Progenitor cell of endocrine pancreas (in vitro differentiated cells): ENCODE data around the gene EME1. TPM values are rescaled to one million over a fixed set of nuclear protein-coding genes. Genes with fewer than 3 reads are reported as not detected.
A peak's percentile ranks its signal among the peaks of the same experiment; 100 is the strongest.

ENCODE experiments used
- DNase-seq: peaks from one replicate; pipeline ENCODE4 v3.0.0; 2021; ENCODE audit warnings: low spot score; ENCODE audit not compliant: unreplicated experiment
- H3K27ac Mint-ChIP-seq: 2 replicates; pipeline ENCODE4 v1.8.0; 2021; ENCODE audit warnings: mild to moderate bottlenecking, moderate library complexity, mixed read lengths
- H3K27me3 Mint-ChIP-seq: 2 replicates; pipeline ENCODE4 v1.8.0; 2021; ENCODE audit warnings: mixed read lengths
- H3K36me3 Mint-ChIP-seq: 2 replicates; pipeline ENCODE4 v1.8.0; 2022; ENCODE audit warnings: mixed read lengths; ENCODE audit not compliant: insufficient read depth
- H3K4me1 Mint-ChIP-seq: 2 replicates; pipeline ENCODE4 v1.8.0; 2021; ENCODE audit warnings: low read depth, mixed read lengths
- H3K4me3 Mint-ChIP-seq: 2 replicates; pipeline ENCODE4 v1.8.0; 2021; ENCODE audit warnings: low read depth, mild to moderate bottlenecking, moderate library complexity, mixed read lengths
- H3K9me3 Mint-ChIP-seq: 2 replicates; pipeline ENCODE4 v1.8.0; 2021; ENCODE audit warnings: low read depth, mixed read lengths
- CTCF ChIP-seq: fragments of 200-600 bp; sonication (generic); IDR thresholded peaks from one replicate; pipeline ENCODE4 v1.5.0; 2021; ENCODE audit warnings: antibody characterized with exemption, mild to moderate bottlenecking; ENCODE audit not compliant: unreplicated experiment
- total RNA-seq: library from RNA; stranded (reverse); gene quantifications from 2 replicates; pipeline ENCODE4 v1.2.1, GENCODE V29; 2021

Gene EME1
- total RNA-seq, 1 donor from 2014 or later = 10.1 TPM

GRCh38 chr17:50373705-50374104 is 676 bp downstream of the EME1 start:
- H3K36me3 Mint-ChIP-seq = no peaks in the 10 kb centered on the region

GRCh38 chr17:50375858-50376538 is 3.0 kb downstream of the EME1 start:
- Mint-ChIP-seq H3K27me3 (no peaks in the 10 kb centered on the region), H3K4me3 (no peak overlapping the region), H3K4me1 (peaks cover 15% of the 10 kb centered on the region), H3K27ac (no peak overlapping the region), H3K36me3 (no peaks in the 10 kb centered on the region), H3K9me3 (no peaks in the 10 kb centered on the region)
- no peak for DNase-seq
- TF ChIP-seq CTCF = no peak

More at GRCh38 chr17:50373705-50374104, 676 bp downstream of the EME1 start:
- no peaks in the 10 kb centered on the region for H3K27me3 Mint-ChIP-seq
- no peak for DNase-seq
- H3K4me3 Mint-ChIP-seq = peak overlapping the region; percentile 99
- no peaks in the 10 kb centered on the region for H3K9me3 Mint-ChIP-seq
- H3K4me1 Mint-ChIP-seq = peaks cover 15% of the 10 kb centered on the region
- H3K27ac Mint-ChIP-seq = no peak overlapping the region
- TF ChIP-seq CTCF = no peak

- peaks cover 10% of the 10 kb centered on the region for H3K36me3 Mint-ChIP-seq
- no peak for TF ChIP-seq CTCF
- no peaks in the 10 kb centered on the region for H3K4me1 Mint-ChIP-seq
- H3K9me3 Mint-ChIP-seq = no peaks in the 10 kb centered on the region
- no peaks in the 10 kb centered on the region for H3K27me3 Mint-ChIP-seq
- peak overlapping the region; percentile 23 for H3K27ac Mint-ChIP-seq
- no peak overlapping the region for H3K4me3 Mint-ChIP-seq
- no peak for DNase-seq
Observed at GRCh38 chr17:50379351-50380132, 6.5 kb downstream of the EME1 start.

GRCh38 chr17:50380369-50381259 is 7.6 kb downstream of the EME1 start:
- DNase-seq = no peak
- Mint-ChIP-seq H3K9me3 (no peaks in the 10 kb centered on the region), H3K4me1 (no peaks in the 10 kb centered on the region), H3K27me3 (no peaks in the 10 kb centered on the region), H3K4me3 (no peak overlapping the region), H3K27ac (no peak overlapping the region), H3K36me3 (peaks cover 16% of the 10 kb centered on the region)
- TF ChIP-seq CTCF = no peak

GRCh38 chr17:50381260-50381815 is 8.3 kb downstream of the EME1 start:
- no peaks in the 10 kb centered on the region for H3K27me3 Mint-ChIP-seq
- TF ChIP-seq CTCF = no peak
- no peak for DNase-seq
- no peak overlapping the region for H3K4me3 Mint-ChIP-seq
- no peaks in the 10 kb centered on the region for H3K9me3 Mint-ChIP-seq
- H3K27ac Mint-ChIP-seq = no peak overlapping the region
- H3K4me1 Mint-ChIP-seq = no peaks in the 10 kb centered on the region
- peaks cover 16% of the 10 kb centered on the region for H3K36me3 Mint-ChIP-seq
